Liver (tissue), 9 donors: ENCODE measurements around the gene SH2D3C. TPM values are rescaled to one million over a fixed set of nuclear protein-coding genes. Genes with fewer than 3 reads are reported as not detected.

ENCODE experiments used
- DNase-seq: peaks from one replicate; pipeline ENCODE4 v3.0.0-alpha.2; 2017; ENCODE audit warnings: low spot score
- H3K27ac ChIP-seq, 2 donors: one replicate each; pipeline ENCODE4 v1.7.0; 2013; ENCODE audit warnings: inconsistent platforms in 2 of 2, low read length in 2 of 2, control low read depth in 1 of 2, low read depth in 1 of 2, mild to moderate bottlenecking in 1 of 2
- H3K27me3 ChIP-seq, 4 donors: one replicate each; pipeline versions ENCODE4 v1.6.1 to v1.7.0; 2013; ENCODE audit warnings: low read length in 3 of 4, inconsistent platforms in 1 of 4, mild to moderate bottlenecking in 1 of 4, moderate library complexity in 1 of 4; ENCODE audit not compliant: control insufficient read depth in 4 of 4, insufficient read depth in 4 of 4
- H3K36me3 ChIP-seq, 4 donors: one replicate each; pipeline versions ENCODE4 v1.6.1 to v1.7.0; 2013; ENCODE audit warnings: low read length in 3 of 4, mild to moderate bottlenecking in 3 of 4, low read depth in 1 of 4, moderate library complexity in 1 of 4; ENCODE audit not compliant: control insufficient read depth in 4 of 4, insufficient read depth in 3 of 4
- H3K4me1 ChIP-seq, 4 donors: one replicate each; pipeline versions ENCODE4 v1.6.1 to v1.7.0; 2013; ENCODE audit warnings: low read length in 3 of 4, mild to moderate bottlenecking in 3 of 4, moderate library complexity in 1 of 4; ENCODE audit not compliant: control insufficient read depth in 4 of 4, insufficient read depth in 4 of 4
- H3K4me3 ChIP-seq, 3 donors: one replicate each; pipeline versions ENCODE4 v1.6.1 to v1.7.0; 2013; ENCODE audit warnings: low read length in 3 of 3, control low read depth in 1 of 3, low read depth in 1 of 3, mild to moderate bottlenecking in 1 of 3
- H3K9ac ChIP-seq, 2 donors: one replicate each; pipeline ENCODE4 v1.7.0; 2013; ENCODE audit warnings: low read length in 2 of 2, mild to moderate bottlenecking in 2 of 2, moderate library complexity in 2 of 2, control low read depth in 1 of 2, low read depth in 1 of 2
- H3K9me3 ChIP-seq, 4 donors: one replicate each; pipeline versions ENCODE4 v1.6.1 to v1.7.0; 2013; ENCODE audit warnings: low read length in 3 of 4; ENCODE audit not compliant: control insufficient read depth in 4 of 4
- EGR1 ChIP-seq, 2 donors: IDR thresholded peaks; 2 replicates each; pipeline ENCODE4 v1.6.1; 2016 to 2018; ENCODE audit warnings: antibody characterized with exemption in 2 of 2, low read depth in 2 of 2
- FOXA1 ChIP-seq: IDR thresholded peaks from 2 replicates; pipeline ENCODE4 v1.6.1; 2016; ENCODE audit warnings: antibody characterized with exemption
- FOXA2 ChIP-seq: IDR thresholded peaks from 2 replicates; pipeline ENCODE4 v1.6.1; 2016; ENCODE audit warnings: antibody characterized with exemption
- GABPA ChIP-seq, 2 donors: IDR thresholded peaks in 1 of 2; conservative IDR thresholded peaks in 1 of 2; 2 replicates each; pipeline ENCODE4 v1.6.1; 2016; ENCODE audit warnings: antibody characterized with exemption in 2 of 2, mild to moderate bottlenecking in 1 of 2, moderate library complexity in 1 of 2
- HNF4A ChIP-seq, 2 donors: conservative IDR thresholded peaks; 2 replicates each; pipeline ENCODE4 v1.6.1; 2016; ENCODE audit warnings: antibody characterized with exemption in 2 of 2, mild to moderate bottlenecking in 2 of 2
- HNF4G ChIP-seq: IDR thresholded peaks from 2 replicates; pipeline ENCODE4 v1.6.1; 2016; ENCODE audit warnings: antibody characterized with exemption
- JUND ChIP-seq, 2 donors: IDR thresholded peaks; 2 replicates each; pipeline ENCODE4 v1.6.1; 2016; ENCODE audit warnings: antibody characterized with exemption in 2 of 2
- NR2F2 ChIP-seq: IDR thresholded peaks from 2 replicates; pipeline ENCODE4 v1.6.1; 2016; ENCODE audit warnings: antibody characterized with exemption
- RAD21 ChIP-seq, 2 donors: IDR thresholded peaks; 2 replicates each; pipeline ENCODE4 v1.6.1; 2016; ENCODE audit warnings: antibody characterized with exemption in 2 of 2, mild to moderate bottlenecking in 2 of 2
- RXRA ChIP-seq, 2 donors: IDR thresholded peaks; 2 replicates each; pipeline ENCODE4 v1.6.1; 2017 to 2018; ENCODE audit warnings: antibody characterized with exemption in 2 of 2, mild to moderate bottlenecking in 1 of 2
- SP1 ChIP-seq: IDR thresholded peaks from 2 replicates; pipeline ENCODE4 v1.6.1; 2018; ENCODE audit warnings: antibody characterized with exemption, mild to moderate bottlenecking
- TAF1 ChIP-seq: conservative IDR thresholded peaks from 2 replicates; pipeline ENCODE4 v1.6.1; 2016; ENCODE audit warnings: antibody characterized with exemption, mild to moderate bottlenecking
- YY1 ChIP-seq: IDR thresholded peaks from 2 replicates; pipeline ENCODE4 v1.6.1; 2016; ENCODE audit warnings: antibody characterized with exemption, mild to moderate bottlenecking
- WGBS: extraction: QIAGEN DNeasy Blood & Tissue Kit; methylation state at CpG from one replicate; pipeline ENCODE4 v1.1.7; 2013; 5-methylcytosine and 5-hydroxymethylcytosine counted together
- polyA plus RNA-seq, 2 donors: library from polyadenylated mRNA; stranded (reverse) in 1 of 2; unstranded in 1 of 2; fragments of 200-250 nt in 1 of 2; fragments of >200 nt in 1 of 2; fragmentation: Nextera tagmentation in 1 of 2; extraction: Ambion mirVana in 1 of 2; gene quantifications; one replicate each; pipeline versions ENCODE4 v1.2.1 to v1.2.3, GENCODE V29; 2013 to 2015
- total RNA-seq, 2 donors: library from RNA; depleted of rRNA; stranded (reverse); fragments of >200 nt; gene quantifications; one replicate each; pipeline ENCODE4 v1.2.3, GENCODE V29; 2014
- TF ChIP-seq, protein P1 (sequence below): fragments of 150-350 bp; IDR thresholded peaks from 2 replicates; pipeline ENCODE4 v1.5.1; 2017; ENCODE audit warnings: improper control_type of control experiment, low read depth, low read length; ENCODE audit not compliant: missing input control
- TF ChIP-seq, protein P2 (sequence below): IDR thresholded peaks from 2 replicates; pipeline ENCODE4 v1.6.1; 2016; ENCODE audit warnings: antibody characterized with exemption, mild to moderate bottlenecking
- TF ChIP-seq, protein P3 (sequence below): IDR thresholded peaks from 2 replicates; pipeline ENCODE4 v1.6.1; 2016; ENCODE audit warnings: antibody characterized with exemption
- TF ChIP-seq, protein P4 (sequence below): IDR thresholded peaks from 2 replicates; pipeline ENCODE4 v1.6.1; 2016; ENCODE audit warnings: antibody characterized with exemption
- TF ChIP-seq, protein P5 (sequence below): IDR thresholded peaks from 2 replicates; pipeline ENCODE4 v1.6.1; 2016; ENCODE audit warnings: antibody characterized with exemption
- donor health status: healthy.
- donor health status: healthy.
- donor health status: healthy.
- donor health status: healthy.
- donor health status: healthy.

SH2D3C gene
- total and polyA plus RNA-seq, 4 donors: 2.2 to 5.1 (median 3.9) TPM

DNA sequence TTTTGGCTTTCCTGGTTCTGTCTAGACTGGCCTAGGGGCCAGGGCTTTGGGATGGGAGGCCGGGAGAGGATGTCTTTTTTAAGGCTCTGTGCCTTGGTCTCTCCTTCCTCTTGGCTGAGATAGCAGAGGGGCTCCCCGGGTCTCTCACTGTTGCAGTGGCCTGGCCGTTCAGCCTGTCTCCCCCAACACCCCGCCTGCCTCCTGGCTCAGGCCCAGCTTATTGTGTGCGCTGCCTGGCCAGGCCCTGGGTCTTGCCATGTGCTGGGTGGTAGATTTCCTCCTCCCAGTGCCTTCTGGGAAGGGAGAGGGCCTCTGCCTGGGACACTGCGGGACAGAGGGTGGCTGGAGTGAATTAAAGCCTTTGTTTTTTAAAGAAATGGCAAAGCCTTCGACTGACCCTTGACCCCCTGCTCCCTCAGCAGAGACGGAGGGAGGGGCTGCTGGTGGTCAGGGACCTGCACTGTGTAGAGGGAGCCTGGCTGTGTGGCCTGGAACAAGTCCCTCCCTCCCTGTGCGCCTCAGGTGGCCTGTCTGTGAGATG is 35.3 kb upstream of the SH2D3C start:
- H3K4me1 ChIP-seq: peaks cover 7 to 17% (median 12%) of the 10 kb centered on the region in 4 donors
- TF ChIP-seq NR2F2: peak; percentile 8
- no peak for TF ChIP-seq FOXA1
- peaks cover 21 to 50% (median 25%) of the 10 kb centered on the region in 4 donors for H3K36me3 ChIP-seq
- H3K9me3 ChIP-seq: no peaks in the 10 kb centered on the region
- peak; percentile 35 for DNase-seq
- H3K4me3 ChIP-seq: no peak overlapping the region
- no peak overlapping the region for H3K9ac ChIP-seq
- 67% methylated on average over 9 of the region's 9 CpGs for WGBS
- no peak overlapping the region for H3K27ac ChIP-seq
- H3K27me3 ChIP-seq: no peaks in the 10 kb centered on the region

DNA sequence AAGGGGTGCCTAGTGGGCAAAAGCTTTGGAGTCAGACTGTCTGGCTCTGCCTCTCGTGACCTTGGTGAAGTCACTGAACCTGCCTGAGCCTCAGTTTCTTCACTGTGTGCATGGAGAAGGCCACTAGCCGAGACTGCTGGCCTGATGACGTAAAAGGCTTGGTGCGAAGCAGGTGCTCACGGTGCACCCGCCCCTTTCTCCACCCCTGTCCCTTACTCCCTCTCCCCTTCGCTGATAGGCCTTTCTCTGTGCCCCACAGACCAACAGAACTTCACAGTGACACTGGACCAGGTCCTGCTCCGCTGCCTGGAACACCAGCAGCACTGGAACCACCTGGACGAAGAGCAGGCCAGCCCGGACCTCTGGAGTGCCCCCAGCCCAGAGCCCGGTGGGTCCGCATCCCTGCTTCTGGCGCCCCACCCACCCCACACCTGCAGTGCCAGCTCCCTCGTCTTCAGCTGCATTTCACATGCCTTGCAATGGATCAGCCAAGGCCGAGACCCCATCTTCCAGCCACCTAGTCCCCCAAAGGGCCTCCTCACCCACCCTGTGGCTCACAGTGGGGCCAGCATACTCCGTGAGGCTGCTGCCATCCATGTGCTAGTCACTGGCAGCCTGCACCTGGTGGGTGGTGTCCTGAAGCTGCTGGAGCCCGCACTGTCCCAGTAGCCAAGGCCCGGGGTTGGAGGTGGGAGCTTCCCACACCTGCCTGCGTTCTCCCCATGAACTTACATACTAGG is 34.6 kb upstream of the SH2D3C start:
- no peak overlapping the region for H3K27ac ChIP-seq
- H3K9me3 ChIP-seq: no peaks in the 10 kb centered on the region
- no peak for DNase-seq
- no peaks in the 10 kb centered on the region for H3K27me3 ChIP-seq
- H3K36me3 ChIP-seq: peaks cover 24 to 50% (median 25%) of the 10 kb centered on the region in 4 donors
- no peak for TF ChIP-seq HNF4G
- TF ChIP-seq, protein P1, sequence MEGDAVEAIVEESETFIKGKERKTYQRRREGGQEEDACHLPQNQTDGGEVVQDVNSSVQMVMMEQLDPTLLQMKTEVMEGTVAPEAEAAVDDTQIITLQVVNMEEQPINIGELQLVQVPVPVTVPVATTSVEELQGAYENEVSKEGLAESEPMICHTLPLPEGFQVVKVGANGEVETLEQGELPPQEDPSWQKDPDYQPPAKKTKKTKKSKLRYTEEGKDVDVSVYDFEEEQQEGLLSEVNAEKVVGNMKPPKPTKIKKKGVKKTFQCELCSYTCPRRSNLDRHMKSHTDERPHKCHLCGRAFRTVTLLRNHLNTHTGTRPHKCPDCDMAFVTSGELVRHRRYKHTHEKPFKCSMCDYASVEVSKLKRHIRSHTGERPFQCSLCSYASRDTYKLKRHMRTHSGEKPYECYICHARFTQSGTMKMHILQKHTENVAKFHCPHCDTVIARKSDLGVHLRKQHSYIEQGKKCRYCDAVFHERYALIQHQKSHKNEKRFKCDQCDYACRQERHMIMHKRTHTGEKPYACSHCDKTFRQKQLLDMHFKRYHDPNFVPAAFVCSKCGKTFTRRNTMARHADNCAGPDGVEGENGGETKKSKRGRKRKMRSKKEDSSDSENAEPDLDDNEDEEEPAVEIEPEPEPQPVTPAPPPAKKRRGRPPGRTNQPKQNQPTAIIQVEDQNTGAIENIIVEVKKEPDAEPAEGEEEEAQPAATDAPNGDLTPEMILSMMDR: no peak
- TF ChIP-seq JUND (IDR thresholded peaks at IDR 0.05): no peak
- TF ChIP-seq YY1: no peak
- TF ChIP-seq, protein P2, sequence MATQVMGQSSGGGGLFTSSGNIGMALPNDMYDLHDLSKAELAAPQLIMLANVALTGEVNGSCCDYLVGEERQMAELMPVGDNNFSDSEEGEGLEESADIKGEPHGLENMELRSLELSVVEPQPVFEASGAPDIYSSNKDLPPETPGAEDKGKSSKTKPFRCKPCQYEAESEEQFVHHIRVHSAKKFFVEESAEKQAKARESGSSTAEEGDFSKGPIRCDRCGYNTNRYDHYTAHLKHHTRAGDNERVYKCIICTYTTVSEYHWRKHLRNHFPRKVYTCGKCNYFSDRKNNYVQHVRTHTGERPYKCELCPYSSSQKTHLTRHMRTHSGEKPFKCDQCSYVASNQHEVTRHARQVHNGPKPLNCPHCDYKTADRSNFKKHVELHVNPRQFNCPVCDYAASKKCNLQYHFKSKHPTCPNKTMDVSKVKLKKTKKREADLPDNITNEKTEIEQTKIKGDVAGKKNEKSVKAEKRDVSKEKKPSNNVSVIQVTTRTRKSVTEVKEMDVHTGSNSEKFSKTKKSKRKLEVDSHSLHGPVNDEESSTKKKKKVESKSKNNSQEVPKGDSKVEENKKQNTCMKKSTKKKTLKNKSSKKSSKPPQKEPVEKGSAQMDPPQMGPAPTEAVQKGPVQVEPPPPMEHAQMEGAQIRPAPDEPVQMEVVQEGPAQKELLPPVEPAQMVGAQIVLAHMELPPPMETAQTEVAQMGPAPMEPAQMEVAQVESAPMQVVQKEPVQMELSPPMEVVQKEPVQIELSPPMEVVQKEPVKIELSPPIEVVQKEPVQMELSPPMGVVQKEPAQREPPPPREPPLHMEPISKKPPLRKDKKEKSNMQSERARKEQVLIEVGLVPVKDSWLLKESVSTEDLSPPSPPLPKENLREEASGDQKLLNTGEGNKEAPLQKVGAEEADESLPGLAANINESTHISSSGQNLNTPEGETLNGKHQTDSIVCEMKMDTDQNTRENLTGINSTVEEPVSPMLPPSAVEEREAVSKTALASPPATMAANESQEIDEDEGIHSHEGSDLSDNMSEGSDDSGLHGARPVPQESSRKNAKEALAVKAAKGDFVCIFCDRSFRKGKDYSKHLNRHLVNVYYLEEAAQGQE: no peak
- TF ChIP-seq FOXA2: no peak
- TF ChIP-seq RAD21 (IDR thresholded peaks at IDR 0.05): no peak
- no peak for TF ChIP-seq TAF1
- no peak for TF ChIP-seq NR2F2
- TF ChIP-seq GABPA (IDR thresholded peaks at IDR 0.05 in 1 of 2, conservative IDR thresholded peaks at IDR 0.05 in 1 of 2): no peak
- TF ChIP-seq, protein P3, sequence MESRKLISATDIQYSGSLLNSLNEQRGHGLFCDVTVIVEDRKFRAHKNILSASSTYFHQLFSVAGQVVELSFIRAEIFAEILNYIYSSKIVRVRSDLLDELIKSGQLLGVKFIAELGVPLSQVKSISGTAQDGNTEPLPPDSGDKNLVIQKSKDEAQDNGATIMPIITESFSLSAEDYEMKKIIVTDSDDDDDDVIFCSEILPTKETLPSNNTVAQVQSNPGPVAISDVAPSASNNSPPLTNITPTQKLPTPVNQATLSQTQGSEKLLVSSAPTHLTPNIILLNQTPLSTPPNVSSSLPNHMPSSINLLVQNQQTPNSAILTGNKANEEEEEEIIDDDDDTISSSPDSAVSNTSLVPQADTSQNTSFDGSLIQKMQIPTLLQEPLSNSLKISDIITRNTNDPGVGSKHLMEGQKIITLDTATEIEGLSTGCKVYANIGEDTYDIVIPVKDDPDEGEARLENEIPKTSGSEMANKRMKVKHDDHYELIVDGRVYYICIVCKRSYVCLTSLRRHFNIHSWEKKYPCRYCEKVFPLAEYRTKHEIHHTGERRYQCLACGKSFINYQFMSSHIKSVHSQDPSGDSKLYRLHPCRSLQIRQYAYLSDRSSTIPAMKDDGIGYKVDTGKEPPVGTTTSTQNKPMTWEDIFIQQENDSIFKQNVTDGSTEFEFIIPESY: no peak
- no peak for TF ChIP-seq SP1
- no peak for TF ChIP-seq HNF4A (conservative IDR thresholded peaks at IDR 0.05)
- TF ChIP-seq EGR1 (IDR thresholded peaks at IDR 0.05; ENCODE audit: low read depth in 2 of 2): no peak
- no peak for TF ChIP-seq RXRA (IDR thresholded peaks at IDR 0.05)
- TF ChIP-seq, protein P4, sequence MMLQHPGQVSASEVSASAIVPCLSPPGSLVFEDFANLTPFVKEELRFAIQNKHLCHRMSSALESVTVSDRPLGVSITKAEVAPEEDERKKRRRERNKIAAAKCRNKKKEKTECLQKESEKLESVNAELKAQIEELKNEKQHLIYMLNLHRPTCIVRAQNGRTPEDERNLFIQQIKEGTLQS: no peak
- no peak for TF ChIP-seq FOXA1
- TF ChIP-seq, protein P5, sequence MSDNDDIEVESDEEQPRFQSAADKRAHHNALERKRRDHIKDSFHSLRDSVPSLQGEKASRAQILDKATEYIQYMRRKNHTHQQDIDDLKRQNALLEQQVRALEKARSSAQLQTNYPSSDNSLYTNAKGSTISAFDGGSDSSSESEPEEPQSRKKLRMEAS: no peak
- H3K4me1 ChIP-seq: peaks cover 7 to 22% (median 12%) of the 10 kb centered on the region in 4 donors
- 89% methylated on average over 19 of the region's 19 CpGs for WGBS
- no peak overlapping the region for H3K4me3 ChIP-seq
- H3K9ac ChIP-seq: no peak overlapping the region
